Activated naive CD4-positive, alpha-beta T cell treated with Interleukin-2 at 50 U/mL for 16 hours (primary cell): ENCODE data around the gene CYP4V2.
A peak's percentile ranks its signal among the peaks of the same experiment; 100 is the strongest.

Source experiments
- DNase-seq: peaks from one replicate; pipeline ENCODE4 v3.0.0-alpha.2; 2020

Gene CYP4V2

DNA sequence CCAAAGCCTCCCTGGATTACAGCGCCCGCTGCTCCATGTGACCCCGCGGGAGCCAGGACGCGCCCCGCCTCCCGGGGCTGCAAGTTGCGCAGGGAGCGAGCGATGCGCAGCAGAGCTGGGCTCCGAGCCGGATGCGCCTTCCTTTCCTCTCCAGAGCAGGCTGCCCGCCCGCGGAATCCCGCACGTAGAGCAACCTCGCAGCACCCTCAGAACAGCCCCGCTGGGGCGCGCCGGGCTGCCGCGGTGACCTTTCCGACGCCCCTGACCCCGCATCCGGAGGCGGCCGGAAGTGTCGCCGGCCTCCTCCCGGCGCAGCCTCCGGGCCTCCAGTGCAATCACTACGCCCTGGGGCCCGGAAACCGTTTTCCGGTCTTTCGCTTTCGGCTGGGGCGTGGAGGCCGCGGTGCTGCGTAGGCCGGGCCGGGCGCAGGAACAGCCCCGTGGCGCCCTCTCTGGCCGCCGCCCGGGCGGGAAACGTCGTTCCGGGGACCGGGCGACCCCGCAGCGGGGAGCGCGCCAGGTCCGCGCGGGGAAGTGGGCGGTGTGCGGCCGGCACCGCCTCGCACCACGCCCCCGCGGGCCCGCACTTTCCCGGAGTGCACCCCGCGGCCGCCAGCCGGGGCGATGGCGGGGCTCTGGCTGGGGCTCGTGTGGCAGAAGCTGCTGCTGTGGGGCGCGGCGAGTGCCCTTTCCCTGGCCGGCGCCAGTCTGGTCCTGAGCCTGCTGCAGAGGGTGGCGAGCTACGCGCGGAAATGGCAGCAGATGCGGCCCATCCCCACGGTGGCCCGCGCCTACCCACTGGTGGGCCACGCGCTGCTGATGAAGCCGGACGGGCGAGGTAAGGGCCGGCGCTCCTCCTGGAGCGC, at the start of gene CYP4V2:
Gene CYP4V2, plus strand, starts transcription at position 368 of the 866 bp plus-strand sequence. Its CDS starts 257 bp downstream, at position 625.
- DNase-seq, result peak; percentile 92

DNA sequence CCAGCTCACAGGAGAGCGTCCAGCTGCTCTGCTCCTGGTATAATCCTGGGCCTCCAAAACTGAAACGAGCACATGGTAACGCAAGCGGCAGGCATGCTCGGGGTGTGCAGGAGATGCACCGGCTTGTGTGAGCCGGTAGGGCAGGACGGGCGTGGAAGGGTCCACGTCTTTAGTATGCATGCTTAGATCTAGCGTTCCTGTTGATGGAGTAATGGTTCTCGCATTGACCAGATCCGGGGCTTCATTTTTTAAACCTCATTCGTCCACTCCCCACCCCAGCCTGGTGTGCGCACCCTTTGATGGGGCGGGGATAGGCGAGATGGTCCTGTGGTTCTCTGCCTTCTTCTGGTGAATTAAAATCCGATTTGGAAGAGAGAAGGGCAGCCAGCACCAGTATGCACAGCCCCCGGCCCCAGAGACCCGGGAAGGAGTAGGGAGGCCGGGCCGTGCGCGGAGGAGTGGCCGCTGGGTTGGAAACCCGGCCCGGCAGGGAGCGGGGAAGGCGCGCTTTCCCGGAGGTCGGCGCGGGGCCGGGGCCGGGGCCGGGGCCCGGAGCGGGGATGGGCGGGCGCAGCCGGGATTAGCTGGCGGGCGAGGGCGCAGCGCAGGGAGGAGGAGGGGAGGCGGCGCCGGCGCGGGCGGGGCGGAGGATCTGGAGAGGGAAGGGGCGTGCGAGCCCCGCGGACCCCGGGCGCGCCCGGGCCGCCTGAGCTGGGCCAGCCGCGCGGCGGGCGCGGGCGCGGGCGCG, 47.0 kb upstream of the CYP4V2 start:
- no peak for DNase-seq

DNA sequence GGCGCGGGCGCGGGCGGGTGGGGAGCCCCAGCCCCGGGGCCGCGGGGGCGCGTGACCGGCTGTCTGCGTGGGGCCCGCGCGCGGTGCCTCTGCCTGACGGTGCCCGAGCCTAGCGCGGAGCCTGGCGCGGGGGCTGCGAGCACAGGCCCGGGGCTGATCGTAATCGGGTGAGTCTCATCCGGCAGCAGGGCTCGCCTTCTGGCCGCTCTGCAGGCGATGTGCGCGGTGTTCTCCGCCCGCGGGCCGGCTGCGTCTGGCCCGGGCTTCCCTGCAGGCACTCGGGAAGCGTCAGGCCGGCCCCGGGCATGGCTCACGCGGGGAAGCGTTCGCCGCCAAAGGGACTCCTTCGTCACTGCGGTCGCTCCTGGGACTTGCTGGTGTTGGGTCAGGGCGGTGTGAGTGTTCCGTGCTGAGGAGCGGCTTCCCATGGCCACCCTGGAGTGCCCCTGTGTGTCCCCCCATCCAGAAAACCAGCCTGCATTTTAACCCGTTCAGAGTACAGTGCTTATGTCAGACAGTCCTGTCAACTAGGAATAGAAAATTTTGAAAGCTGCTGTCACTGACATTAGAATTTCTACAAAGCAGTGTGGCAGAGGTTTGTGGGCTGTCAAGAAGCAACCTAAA, 46.3 kb upstream of the CYP4V2 start:
- DNase-seq, result peak; percentile 9

DNA sequence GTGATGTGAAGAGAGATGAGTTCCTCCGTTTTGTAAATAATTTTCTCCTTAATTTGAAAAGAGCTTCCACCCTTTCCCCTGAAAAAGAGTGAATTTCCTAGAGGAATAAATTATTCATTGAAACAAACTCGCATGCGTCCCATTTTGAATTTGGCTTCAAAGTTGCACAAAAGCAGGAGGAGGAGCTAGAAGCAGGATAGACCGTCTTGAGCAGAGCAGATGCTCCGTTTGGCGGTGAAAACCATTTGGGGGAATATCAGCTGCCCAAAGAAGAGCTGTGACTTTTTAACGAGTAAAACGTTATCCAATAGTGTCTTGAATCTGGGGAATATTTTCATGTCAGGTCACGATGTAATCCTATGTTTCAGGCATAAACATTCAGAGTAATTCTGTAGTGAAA, 44.9 kb upstream of the CYP4V2 start:
- no peak for DNase-seq

DNA sequence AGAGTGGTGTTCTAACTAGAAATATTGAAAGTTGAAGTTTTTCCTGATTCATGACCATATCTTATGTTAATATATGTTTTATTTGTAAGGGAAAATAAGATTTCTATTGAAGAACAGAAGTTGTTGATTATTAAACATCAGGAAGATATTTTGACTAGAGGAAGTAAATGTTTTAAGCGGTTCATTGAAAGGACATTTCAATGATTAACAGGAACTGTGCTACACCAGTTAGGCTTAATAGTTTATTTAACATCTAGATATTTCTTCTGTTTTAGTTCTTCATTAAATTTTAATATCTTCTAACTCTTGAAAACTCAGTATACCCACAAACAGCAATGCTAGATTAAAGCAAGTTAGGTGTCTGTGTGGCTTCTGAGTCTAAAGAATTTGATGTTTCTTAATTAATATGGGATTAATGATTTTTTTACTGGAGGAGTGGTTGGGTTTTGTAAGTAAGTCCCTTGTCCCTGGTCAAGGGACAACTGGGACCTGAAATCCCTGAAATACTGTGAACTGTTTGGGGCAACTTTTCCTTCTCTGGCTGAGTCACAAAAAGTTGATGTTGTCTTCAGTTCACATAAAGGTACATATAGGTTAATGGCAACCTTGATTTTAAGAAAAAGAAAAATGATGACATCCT, 42.9 kb upstream of the CYP4V2 start:
- DNase-seq, result no peak

DNA sequence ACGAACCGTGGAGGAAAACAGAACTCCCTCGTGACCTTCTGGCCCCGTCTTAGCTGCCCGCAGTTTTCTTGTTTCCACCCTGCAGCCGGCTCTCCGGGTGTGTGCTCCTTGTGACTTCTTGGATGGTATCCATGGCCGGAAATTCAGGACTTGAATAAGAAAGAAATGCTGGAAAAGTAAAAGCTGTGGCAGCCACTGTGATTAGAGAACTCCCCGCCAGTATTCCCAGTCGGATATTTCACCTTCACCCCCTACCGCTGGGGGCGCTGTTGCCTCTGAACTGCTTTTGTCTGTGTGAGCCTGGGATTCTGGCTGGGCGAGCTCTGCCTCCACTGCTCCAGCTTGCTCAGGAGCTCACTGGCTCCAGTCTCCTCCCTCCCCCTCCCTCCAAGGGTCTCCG, 41.5 kb upstream of the CYP4V2 start:
- DNase-seq, result no peak

DNA sequence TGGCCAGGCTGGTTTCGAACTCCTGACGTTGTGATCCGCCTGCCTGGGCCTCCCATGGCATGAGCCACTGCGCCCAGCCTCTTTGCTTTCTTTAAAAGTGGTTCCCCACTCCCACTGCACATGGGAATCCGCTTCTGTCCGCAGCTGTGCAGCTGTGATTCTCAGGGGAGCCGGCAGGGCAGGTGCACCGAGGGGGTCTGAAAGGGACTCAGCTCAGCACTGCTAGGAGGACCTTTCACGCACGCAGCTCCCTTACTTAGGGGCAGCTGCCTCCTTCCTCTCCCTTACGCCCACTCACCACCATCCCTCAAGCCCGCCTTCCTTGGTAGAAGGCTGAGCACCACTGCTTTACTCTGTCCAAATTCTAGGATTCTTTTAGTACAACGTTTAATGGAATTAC, 40.4 kb upstream of the CYP4V2 start:
- no peak for DNase-seq

DNA sequence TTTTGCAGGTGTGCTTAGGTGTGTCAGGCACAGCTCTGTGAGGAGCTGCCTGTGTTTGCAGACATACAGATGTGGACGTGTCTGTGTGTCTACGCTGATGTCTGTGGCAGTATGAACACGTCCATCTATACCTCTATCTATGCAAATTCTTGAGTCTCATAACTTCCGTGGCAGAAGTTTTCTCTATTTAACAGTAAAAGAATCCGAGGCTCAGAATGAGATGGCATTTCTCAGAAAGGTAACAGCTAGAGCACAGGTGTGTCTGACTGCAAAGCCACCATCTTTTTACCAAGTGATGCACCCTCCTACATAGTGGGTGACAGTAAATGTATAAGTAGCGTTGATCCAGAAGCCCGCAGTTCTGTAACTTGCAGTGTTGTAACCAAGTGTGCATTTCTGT, 39.9 kb upstream of the CYP4V2 start:
- no peak for DNase-seq

DNA sequence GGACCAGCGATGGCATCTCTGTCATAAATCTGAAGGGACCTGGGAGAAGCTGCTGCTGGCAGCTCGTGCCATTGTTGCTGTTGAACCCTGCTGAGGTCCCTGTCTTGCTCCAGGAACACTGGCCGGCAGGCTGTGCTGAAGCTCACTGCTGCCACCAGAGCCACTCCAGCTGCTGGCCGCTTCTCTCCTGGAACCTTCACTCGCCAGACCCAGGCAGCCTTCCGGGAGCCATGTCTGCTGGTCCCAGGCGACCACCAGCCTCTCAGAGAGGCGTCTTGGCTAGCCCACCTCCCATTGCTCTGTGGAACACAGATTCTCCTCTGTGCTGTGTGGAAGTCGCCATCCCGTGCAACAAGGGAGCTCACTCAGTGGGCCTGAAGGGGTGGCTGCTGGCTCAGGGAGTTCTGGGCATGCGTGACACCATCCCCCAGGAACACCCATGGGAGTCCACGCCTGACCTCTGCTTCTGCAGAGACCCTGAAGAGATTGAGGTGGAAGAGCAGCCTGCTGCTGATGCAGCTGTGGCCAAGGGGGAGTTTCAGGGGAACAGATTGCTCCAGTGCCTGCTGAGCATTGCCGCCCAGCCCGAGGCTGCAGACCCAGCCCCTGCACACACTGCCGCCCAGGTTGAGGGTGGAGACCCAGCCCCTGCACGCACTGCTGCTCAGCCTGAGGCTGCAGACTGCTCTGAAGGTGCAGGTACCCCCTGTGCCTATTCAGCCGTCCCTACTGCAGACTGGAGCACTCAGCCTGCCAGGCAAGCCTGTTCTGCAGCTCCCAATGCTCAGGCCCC, 33.1 kb upstream of the CYP4V2 start:
- no peak for DNase-seq

DNA sequence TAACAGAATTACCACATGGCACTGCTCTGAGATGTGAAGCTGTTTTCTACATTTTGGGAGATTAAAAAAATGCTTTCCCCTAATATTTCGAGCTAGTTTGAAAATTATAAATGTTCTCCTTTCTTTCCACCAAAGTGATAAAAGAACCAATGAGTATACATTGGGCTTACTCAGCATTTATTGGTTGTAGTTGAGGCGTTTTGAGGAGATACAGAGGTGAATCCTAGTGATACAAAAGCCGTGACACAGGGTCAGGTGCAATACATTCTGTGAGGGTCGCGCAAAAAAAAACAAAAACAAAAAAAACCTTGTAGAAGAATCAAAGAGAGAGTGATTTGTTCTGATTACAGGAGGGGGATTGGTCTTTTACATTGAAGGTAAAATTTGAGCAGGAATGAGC, 32.4 kb upstream of the CYP4V2 start:
- no peak for DNase-seq

DNA sequence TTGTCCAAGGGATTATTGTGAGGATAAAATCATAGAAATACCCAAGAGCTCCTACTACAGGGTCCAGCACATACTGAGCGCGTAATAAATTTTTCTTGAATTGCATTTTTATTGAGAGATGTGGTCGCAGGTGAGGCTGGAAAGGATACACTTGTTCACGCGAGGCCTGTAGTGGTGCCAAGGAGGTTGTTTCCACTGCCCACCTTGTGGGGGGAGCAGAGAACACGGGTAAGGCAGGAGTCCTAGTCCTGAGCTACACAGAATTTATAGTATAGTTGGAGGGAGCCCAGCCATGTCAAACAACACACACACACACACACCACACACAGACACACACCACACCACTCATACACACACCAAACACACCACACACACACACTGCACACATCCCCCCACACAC, 31.8 kb upstream of the CYP4V2 start:
- no peak for DNase-seq

DNA sequence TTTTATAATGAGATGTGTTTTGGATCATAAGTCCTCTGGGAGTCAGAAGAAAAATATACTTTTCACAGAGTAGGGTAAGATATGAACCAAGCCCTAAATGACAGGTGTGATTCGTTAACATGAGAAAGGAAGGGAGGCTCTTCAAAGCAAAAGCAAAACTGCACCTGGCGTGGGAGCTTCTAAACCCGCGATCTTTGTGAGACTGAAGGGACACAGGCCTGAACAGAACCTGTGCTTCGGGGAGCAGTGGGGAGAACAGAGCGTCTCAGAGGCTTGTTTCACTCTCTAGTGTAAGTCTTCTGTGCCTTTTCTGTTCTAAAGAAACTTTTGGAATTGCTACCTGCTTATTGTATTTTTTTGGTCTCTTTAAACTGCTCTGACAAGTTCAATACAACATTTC, 30.2 kb upstream of the CYP4V2 start:
- DNase-seq, result peak; percentile 34

DNA sequence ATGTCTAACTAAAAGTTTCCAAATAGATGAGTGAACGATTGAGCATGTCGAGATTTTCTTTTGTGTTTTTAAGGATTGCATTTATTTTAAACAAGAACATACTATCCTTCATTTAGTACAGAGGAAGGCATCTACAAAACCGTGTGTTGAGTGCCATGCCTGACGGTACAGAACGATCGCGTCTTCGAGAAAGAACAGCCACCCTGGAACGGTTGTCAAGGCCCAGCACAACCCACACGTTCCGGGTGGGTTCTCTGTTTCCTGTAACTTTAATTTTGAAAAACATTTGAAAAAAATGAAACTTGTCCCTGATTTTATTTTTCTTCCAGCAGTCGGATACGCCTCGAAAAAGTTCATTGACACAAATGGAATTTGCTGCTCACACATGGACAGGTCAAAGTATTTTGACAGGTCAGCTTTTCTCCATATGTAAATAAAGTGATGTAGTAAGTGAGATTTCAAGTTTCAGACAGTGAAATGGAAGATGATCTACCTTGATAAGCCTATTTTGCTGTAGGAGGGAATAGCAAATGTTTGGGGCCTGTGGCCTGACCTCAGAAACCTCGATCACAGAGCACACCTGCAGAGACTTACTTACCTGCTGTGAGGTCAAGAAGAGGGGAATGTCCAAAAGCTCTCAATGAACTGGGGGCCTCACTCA, 24.4 kb upstream of the CYP4V2 start:
- no peak for DNase-seq

DNA sequence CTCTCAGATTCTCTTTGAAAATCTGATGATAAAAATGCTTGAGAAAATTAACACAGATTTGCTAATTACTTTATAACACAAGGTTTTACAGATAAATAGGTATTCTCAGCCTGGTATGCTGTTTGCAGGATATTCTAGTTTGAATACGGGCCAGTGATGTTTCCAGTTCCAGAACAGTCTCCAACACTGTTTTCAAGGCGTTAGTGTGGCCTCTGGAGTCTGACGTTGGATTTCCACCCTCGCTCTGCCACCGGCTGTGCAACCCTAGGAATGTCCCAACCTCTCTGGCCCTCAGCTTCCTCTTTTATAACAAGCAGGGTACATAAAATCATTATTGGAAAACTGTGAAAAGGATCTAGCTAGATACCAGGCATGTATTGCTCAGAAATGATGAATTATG, 23.8 kb upstream of the CYP4V2 start:
- no peak for DNase-seq

DNA sequence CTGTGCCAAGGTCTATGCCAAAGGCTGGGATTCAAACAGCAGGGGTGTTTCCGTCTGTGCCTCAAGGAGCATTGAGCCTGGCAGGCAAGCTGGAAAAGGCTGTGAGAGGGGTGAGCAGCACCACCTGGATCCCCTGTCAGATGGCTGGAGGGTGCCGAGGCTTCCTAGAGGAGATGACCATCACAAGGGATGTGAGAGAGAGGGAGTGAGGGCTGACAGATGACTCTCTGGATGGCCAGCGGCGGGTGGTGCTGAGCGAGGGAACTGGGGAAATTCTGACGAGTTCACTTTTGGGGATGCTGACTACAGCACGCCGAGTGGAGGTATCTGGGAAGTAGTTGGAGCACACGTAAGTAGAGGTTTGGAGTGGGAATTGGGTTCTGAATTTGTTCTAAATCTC, 22.6 kb upstream of the CYP4V2 start:
- DNase-seq, result no peak

DNA sequence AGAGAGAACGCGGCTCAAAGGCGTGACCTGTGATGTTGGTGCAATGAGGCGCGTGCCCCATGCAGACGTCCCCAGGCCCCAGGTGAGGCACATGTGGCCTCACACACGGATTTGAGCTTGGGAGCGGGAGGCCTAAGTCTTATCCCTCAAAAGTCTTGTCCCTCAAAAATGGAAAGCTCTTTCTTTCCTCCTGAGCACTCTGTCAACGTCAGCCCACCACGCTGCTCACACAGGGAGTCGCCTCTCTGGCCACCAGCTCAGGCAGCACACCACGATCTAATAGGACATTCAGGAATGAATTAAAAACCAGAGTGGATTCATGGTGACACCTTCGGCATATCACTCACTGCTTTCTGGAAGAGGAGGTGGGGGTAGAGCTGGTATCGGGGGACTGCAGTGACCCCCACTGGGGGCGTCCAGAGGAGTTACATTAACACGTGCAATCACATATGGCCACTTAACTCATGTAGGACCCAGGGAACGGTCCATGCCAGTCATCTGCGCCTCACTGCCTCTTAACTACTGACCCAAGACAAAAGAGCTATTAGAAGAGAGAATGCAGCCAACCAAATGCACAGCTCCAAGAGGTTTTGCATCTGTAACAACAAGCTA, 21.9 kb upstream of the CYP4V2 start:
- no peak for DNase-seq

DNA sequence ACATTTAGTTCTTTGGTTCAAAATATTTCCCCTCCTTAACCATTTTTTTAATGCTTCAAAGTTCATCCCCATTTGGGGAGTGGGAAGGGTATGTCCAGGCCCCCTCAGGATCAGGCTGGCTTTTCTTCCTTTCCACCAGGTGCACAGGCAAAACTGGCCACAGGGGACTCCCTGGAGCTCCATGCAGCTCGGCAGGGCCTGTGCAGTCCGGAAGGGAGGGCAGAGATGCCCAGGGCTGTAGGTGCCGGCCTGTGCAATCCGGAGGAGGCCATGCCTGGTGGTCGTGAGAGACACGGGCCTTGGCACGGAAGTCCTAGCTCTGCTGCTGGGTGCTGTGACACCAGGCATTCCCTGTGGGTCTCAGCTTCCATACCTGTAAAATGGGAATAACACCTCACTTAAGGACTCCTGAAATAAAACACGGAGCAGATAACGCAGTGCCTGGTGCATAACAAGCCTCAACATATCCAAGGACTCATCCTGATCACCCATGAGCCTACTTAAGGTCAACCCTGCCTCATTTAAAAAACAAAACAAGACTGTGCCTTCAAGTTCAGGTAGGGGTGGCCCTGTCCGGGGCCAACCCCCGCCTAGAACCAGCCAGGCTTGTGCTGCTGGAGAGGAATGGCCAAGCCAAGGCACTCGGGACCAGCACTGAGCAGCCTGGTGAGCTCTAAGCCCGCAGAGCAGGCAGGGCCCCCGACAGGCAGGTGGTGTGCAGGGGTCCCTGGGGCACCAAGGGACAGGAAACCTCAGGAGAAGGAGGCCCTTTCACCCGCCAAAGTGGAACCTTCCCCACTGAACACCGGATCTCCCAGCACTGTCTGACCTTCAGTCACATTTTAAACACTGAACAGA, 21.2 kb upstream of the CYP4V2 start:
- no peak for DNase-seq

DNA sequence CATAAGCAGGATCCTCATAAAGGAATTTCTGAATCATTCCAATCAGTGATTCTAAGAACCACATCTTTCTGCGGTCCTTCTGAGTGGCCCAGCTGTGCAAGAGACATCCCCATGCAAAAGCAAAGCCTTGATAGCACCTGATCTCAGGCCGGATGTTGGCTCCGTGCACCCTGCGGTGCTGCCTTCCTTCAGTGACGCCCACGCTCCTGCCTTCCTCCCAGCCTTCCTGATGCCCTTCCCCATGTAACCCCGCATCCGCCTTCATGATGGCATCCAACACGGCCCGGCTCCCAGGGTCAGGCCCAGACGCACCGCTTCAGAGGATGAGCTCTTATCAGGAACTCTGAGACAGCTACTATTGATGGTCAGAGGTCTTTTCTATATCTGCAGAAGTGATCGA, 20.4 kb upstream of the CYP4V2 start:
- DNase-seq, result no peak

DNA sequence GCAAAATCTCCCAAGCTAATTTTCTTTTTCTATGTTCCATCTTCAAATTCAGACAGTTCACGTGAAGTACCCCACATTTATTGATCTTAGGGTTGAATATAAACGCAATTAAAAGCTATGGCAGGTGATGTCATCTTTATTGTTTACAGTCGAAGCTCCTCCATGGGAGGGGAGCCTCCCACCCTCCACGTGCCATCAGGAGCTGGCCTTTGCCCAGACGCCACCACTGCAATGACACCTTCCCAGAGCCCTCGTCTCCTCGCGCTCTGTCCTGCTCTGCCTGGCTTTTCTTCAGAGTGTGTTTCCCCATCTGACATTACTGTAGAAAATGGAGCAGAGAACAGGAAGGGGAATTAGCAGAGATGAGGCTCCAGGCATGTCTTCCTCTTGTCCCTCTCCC, 18.8 kb upstream of the CYP4V2 start:
- no peak for DNase-seq

DNA sequence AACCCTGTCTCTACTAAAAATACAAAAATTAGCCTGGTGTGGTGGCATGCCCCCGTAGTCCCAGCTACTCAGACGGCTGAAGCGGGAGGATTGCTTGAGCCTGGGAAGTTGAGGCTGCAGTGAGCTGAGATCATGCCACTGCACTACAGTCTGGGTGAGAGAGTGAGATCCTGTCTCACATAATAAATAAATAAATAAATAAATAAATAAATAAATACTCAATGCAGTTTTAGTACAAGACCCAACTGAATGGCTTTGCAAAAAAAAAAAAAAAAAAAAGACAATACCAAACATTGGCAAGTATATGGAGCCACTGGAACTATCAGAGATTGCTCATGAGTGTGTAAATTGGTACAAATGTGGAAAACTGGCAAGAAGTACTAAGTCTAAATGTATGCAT, 3.3 kb upstream of the CYP4V2 start:
- DNase-seq, result no peak

DNA sequence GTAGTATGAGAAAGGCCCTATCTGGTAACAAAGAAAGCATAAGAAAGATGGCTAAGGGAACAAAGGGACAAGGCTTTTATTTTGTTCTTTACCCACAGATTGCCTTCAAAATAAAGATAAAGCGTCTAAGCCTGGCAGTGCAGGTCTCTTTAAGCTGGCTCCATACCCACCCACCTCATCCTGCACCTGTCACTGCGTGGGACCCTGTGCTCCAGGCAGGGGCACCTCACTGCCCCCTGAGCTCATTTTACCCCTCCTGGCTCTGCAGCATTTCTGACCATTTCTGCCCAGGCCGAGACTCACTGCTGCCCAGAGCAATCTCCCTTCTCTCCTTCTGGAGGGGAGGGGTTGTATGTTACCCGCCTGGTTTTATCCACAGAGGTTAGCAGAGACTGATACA, 1.7 kb upstream of the CYP4V2 start:
- no peak for DNase-seq
